Measurements from ENCODE around the gene FASN. TPM values are rescaled to one million over a fixed set of nuclear protein-coding genes. Genes with fewer than 3 reads are reported as not detected.

The FASN gene
- polyA plus RNA-seq, 2 of the 4 experiments (the other 2 are of a cell fraction), result 12.9 to 169 TPM

DNA sequence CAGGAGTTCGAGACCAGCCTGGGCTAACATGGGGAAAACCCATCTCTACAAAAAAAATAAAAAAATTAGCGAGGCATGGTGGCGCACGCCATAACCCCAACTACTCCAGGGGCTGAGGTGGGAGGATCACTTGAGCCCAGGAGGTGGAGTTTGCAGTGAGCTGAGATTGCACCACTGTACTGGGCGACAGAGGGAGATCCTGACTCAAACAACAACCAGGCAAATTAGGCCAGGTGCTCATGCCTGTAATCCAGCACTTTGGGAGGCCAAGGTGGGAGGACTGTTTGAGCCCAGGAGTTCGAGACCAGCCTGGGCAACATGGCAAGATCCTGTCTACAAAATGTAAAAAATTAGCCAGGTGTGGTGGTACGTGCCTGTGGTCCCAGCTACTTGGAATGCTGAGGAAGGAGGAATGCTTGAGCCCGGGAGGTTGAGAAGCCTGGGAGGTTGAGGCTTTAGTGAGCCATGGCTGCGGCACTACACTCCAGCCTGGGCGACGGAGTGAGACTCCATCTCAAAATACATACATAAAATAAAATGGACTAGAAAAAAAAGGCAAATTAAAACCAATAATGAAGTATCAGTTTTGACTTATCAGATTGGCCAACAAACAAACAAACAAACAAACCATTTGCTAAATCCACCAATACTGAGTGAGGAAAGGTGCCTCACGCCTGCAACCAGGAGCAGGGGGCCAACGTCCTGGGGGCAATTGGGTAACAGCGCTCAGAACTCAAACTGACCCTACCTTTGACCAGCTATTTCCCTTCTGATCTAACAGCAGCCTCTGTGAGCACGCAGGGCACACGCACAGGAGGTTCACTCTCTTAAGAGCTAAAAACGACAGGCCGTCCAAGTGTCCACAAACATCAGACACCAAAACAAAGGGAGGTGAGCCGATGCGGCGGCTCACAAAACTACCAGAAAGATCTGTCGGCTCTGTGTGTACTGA lies 19.4 kb upstream of the FASN start:
- CTCF ChIA-PET, result interaction anchor here (0.9 to 3.4 kb wide), 6 partner anchors 9 to 87 kb away, joined by 3 to 13 read pairs (median 4); partner anchors contain the start of gene RAC3
- POLR2A ChIA-PET, result no interaction called here
- Histone ChIP-seq H3K4me1 (no peaks in the 10 kb centered on the region), H3K4me3 (no peak overlapping the region), H3K4me2 (no peak overlapping the region), H3K9me3 (no peaks in the 10 kb centered on the region), H3K27ac (no peak overlapping the region)
- FAIRE-seq (no peak), ATAC-seq (no peak), DNase-seq (ENCODE audit: low read depth in 1 of 2, low spot score in 1 of 2) (no peak)
- whole genome bisulfite sequencing (ENCODE audit: missing lambda C conversion rate), result 92% methylated on average over 22 of the region's 22 CpGs
- TF ChIP-seq, protein P1, sequence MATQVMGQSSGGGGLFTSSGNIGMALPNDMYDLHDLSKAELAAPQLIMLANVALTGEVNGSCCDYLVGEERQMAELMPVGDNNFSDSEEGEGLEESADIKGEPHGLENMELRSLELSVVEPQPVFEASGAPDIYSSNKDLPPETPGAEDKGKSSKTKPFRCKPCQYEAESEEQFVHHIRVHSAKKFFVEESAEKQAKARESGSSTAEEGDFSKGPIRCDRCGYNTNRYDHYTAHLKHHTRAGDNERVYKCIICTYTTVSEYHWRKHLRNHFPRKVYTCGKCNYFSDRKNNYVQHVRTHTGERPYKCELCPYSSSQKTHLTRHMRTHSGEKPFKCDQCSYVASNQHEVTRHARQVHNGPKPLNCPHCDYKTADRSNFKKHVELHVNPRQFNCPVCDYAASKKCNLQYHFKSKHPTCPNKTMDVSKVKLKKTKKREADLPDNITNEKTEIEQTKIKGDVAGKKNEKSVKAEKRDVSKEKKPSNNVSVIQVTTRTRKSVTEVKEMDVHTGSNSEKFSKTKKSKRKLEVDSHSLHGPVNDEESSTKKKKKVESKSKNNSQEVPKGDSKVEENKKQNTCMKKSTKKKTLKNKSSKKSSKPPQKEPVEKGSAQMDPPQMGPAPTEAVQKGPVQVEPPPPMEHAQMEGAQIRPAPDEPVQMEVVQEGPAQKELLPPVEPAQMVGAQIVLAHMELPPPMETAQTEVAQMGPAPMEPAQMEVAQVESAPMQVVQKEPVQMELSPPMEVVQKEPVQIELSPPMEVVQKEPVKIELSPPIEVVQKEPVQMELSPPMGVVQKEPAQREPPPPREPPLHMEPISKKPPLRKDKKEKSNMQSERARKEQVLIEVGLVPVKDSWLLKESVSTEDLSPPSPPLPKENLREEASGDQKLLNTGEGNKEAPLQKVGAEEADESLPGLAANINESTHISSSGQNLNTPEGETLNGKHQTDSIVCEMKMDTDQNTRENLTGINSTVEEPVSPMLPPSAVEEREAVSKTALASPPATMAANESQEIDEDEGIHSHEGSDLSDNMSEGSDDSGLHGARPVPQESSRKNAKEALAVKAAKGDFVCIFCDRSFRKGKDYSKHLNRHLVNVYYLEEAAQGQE (IDR thresholded peaks at IDR 0.05), result no peak
- TF ChIP-seq HOXB5 (CRISPR knock-in tag; IDR thresholded peaks at IDR 0.05) (no peak), PHF8 (IDR thresholded peaks at IDR 0.05; ENCODE audit: borderline replicate concordance, low read depth) (no peak), RFX5 (IDR thresholded peaks at IDR 0.05) (no peak), RAD21 (conservative IDR thresholded peaks at IDR 0.05 in 1 of 2, IDR thresholded peaks at IDR 0.05 in 1 of 2) (no peak), ZFP36 (IDR thresholded peaks at IDR 0.05; ENCODE audit: borderline replicate concordance, partially characterized antibody) (no peak), FOXS1 (CRISPR knock-in tag; IDR thresholded peaks at IDR 0.05) (no peak), MAFK (IDR thresholded peaks at IDR 0.05; ENCODE audit: partially characterized antibody) (no peak), JUN (IDR thresholded peaks at IDR 0.05) (no peak), SMC3 (IDR thresholded peaks at IDR 0.05) (no peak), CBX2 (IDR thresholded peaks at IDR 0.05; ENCODE audit: borderline replicate concordance, low read depth) (no peak), FOSB (CRISPR knock-in tag; IDR thresholded peaks at IDR 0.05) (no peak), HEYL (CRISPR knock-in tag; IDR thresholded peaks at IDR 0.05) (no peak), MAZ (IDR thresholded peaks at IDR 0.05; ENCODE audit: borderline replicate concordance, low read depth, low read length) (no peak), HDAC2 (IDR thresholded peaks at IDR 0.05) (no peak), POLR2AphosphoS2 (conservative IDR thresholded peaks at IDR 0.05; ENCODE audit: low read length) (no peak), EHMT2 (IDR thresholded peaks at IDR 0.05; ENCODE audit: low read depth) (no peak), ZC3H11A (IDR thresholded peaks at IDR 0.05) (no peak)
- TF ChIP-seq, protein P2, sequence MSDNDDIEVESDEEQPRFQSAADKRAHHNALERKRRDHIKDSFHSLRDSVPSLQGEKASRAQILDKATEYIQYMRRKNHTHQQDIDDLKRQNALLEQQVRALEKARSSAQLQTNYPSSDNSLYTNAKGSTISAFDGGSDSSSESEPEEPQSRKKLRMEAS (IDR thresholded peaks at IDR 0.05), result no peak
- TF ChIP-seq, protein P3, sequence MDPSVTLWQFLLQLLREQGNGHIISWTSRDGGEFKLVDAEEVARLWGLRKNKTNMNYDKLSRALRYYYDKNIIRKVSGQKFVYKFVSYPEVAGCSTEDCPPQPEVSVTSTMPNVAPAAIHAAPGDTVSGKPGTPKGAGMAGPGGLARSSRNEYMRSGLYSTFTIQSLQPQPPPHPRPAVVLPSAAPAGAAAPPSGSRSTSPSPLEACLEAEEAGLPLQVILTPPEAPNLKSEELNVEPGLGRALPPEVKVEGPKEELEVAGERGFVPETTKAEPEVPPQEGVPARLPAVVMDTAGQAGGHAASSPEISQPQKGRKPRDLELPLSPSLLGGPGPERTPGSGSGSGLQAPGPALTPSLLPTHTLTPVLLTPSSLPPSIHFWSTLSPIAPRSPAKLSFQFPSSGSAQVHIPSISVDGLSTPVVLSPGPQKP (IDR thresholded peaks at IDR 0.05; ENCODE audit: low read depth, low read length), result no peak

DNA sequence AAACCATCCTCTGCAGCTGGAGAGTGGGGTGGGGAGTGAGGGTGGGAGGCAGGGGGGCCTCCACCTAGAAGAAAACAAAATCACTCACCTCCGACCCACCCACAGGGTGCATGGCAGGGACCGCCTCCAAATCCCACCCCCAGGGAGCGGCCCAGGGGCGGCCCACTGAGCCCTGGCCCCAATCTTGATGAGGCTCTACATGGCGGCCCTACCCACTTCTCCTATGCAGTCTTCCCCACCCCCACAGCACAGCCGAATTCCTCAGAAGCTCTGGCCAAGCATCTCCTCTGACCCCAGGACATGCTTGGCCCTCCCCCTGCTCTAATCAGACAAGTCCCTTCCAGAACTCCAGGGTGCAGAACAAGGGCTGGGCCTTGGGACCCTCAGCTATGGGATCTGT lies 18.2 kb upstream of the FASN start:
- CTCF ChIA-PET, result interaction anchor here (1.1 to 3.4 kb wide), 5 partner anchors 9 to 157 kb away, joined by 3 to 13 read pairs (median 4); partner anchors contain the start of gene RAC3
- Histone ChIP-seq H3K4me3 (no peak overlapping the region), H3K27ac (no peak overlapping the region), H3K4me1 (no peaks in the 10 kb centered on the region), H3K4me2 (no peak overlapping the region), H3K9me3 (no peaks in the 10 kb centered on the region)
- WGBS (ENCODE audit: missing lambda C conversion rate), result 95% methylated on average over 6 of the region's 6 CpGs
- POLR2A ChIA-PET, result interaction anchor here (1.0 kb wide), 1 partner anchor 18 kb away, joined by 3 read pairs; the partner anchor contains the start of gene FASN
- ATAC-seq (no peak), DNase-seq (ENCODE audit: low read depth in 1 of 2, low spot score in 1 of 2) (no peak), FAIRE-seq (no peak)
- TF ChIP-seq, protein P4, sequence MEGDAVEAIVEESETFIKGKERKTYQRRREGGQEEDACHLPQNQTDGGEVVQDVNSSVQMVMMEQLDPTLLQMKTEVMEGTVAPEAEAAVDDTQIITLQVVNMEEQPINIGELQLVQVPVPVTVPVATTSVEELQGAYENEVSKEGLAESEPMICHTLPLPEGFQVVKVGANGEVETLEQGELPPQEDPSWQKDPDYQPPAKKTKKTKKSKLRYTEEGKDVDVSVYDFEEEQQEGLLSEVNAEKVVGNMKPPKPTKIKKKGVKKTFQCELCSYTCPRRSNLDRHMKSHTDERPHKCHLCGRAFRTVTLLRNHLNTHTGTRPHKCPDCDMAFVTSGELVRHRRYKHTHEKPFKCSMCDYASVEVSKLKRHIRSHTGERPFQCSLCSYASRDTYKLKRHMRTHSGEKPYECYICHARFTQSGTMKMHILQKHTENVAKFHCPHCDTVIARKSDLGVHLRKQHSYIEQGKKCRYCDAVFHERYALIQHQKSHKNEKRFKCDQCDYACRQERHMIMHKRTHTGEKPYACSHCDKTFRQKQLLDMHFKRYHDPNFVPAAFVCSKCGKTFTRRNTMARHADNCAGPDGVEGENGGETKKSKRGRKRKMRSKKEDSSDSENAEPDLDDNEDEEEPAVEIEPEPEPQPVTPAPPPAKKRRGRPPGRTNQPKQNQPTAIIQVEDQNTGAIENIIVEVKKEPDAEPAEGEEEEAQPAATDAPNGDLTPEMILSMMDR (IDR thresholded peaks at IDR 0.05), result no peak
- TF ChIP-seq HOXB13 (CRISPR knock-in tag; IDR thresholded peaks at IDR 0.05; ENCODE audit: low read depth), result no peak
- TF ChIP-seq, protein P5, sequence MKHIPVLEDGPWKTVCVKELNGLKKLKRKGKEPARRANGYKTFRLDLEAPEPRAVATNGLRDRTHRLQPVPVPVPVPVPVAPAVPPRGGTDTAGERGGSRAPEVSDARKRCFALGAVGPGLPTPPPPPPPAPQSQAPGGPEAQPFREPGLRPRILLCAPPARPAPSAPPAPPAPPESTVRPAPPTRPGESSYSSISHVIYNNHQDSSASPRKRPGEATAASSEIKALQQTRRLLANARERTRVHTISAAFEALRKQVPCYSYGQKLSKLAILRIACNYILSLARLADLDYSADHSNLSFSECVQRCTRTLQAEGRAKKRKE (CRISPR knock-in tag; IDR thresholded peaks at IDR 0.05; ENCODE audit: low read depth), result no peak
- TF ChIP-seq SREBF2 (IDR thresholded peaks at IDR 0.05), result no peak
- TF ChIP-seq, protein P6, sequence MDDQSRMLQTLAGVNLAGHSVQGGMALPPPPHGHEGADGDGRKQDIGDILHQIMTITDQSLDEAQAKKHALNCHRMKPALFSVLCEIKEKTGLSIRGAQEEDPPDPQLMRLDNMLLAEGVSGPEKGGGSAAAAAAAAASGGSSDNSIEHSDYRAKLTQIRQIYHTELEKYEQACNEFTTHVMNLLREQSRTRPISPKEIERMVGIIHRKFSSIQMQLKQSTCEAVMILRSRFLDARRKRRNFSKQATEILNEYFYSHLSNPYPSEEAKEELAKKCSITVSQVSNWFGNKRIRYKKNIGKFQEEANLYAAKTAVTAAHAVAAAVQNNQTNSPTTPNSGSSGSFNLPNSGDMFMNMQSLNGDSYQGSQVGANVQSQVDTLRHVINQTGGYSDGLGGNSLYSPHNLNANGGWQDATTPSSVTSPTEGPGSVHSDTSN (IDR thresholded peaks at IDR 0.05), result no peak
- TF ChIP-seq EP300 (IDR thresholded peaks at IDR 0.05), result no peak
- TF ChIP-seq, protein P7, sequence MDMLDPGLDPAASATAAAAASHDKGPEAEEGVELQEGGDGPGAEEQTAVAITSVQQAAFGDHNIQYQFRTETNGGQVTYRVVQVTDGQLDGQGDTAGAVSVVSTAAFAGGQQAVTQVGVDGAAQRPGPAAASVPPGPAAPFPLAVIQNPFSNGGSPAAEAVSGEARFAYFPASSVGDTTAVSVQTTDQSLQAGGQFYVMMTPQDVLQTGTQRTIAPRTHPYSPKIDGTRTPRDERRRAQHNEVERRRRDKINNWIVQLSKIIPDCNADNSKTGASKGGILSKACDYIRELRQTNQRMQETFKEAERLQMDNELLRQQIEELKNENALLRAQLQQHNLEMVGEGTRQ (IDR thresholded peaks at IDR 0.05), result no peak
- TF ChIP-seq POLR2AphosphoS2 (conservative IDR thresholded peaks at IDR 0.05; ENCODE audit: low read length), result no peak

Measured in A549 (cell line).